HepG2 (cell line): ENCODE measurements around the gene STK25. TPM values are rescaled to one million over a fixed set of nuclear protein-coding genes. Genes with fewer than 3 reads are reported as not detected.
A peak's percentile ranks its signal among the peaks of the same experiment; 100 is the strongest.

ENCODE experiments used
- AGO2 ChIP-seq: fragments of 200-400 bp; formaldehyde crosslinking; optimal IDR thresholded peaks from 2 replicates; pipeline ENCODE3; 2017; ENCODE audit warnings: mild to moderate bottlenecking, low read depth, low read length, moderate library complexity
- ATF1 ChIP-seq: IDR thresholded peaks from 2 replicates; pipeline ENCODE4 v1.6.1; 2016; ENCODE audit warnings: mild to moderate bottlenecking, control low read depth
- CHD4 ChIP-seq: fragments of 200-600 bp; sonication (generic); IDR thresholded peaks from 2 replicates; pipeline ENCODE4 v1.7.0; 2017; ENCODE audit warnings: mild to moderate bottlenecking, low read length, borderline replicate concordance
- DDIT3 ChIP-seq: sonication (generic); formaldehyde crosslinking; IDR thresholded peaks from 2 replicates; pipeline ENCODE4 v1.4.0; 2020; ENCODE audit warnings: mild to moderate bottlenecking, missing genetic modification reagents
- EP300 ChIP-seq, 3 experiments: sonication (generic) in 1 of 3; formaldehyde crosslinking in 1 of 3; IDR thresholded peaks; 2 replicates each; pipeline versions ENCODE4 v1.5.1 to v1.6.1; 2011 to 2020; ENCODE audit warnings: low read depth in 2 of 3, low read length in 2 of 3, borderline replicate concordance in 1 of 3, improper control_type of control experiment in 1 of 3, mild to moderate bottlenecking in 1 of 3, missing genetic modification reagents in 1 of 3, moderate library complexity in 1 of 3
- FOXC1 ChIP-seq: sonication (generic); formaldehyde crosslinking; IDR thresholded peaks from 2 replicates; pipeline ENCODE4 v1.8.0; 2022; ENCODE audit warnings: mild to moderate bottlenecking, missing genetic modification reagents, borderline replicate concordance
- KDM3A ChIP-seq: IDR thresholded peaks from 2 replicates; pipeline ENCODE4 v1.6.1; 2018; ENCODE audit warnings: low read depth, missing compliant biosample characterization
- KIAA2018 ChIP-seq: sonication (generic); formaldehyde crosslinking; IDR thresholded peaks from 2 replicates; pipeline ENCODE4 v1.5.0; 2020; ENCODE audit warnings: mild to moderate bottlenecking, missing genetic modification reagents, borderline replicate concordance
- KLF11 ChIP-seq: IDR thresholded peaks from 2 replicates; pipeline ENCODE4 v1.6.1; 2016; ENCODE audit warnings: missing compliant biosample characterization
- PHF21A ChIP-seq: sonication (generic); formaldehyde crosslinking; IDR thresholded peaks from 2 replicates; pipeline ENCODE4 v1.5.0; 2020; ENCODE audit warnings: mild to moderate bottlenecking, missing genetic modification reagents
- TAF1 ChIP-seq: sonication (generic); formaldehyde crosslinking; IDR thresholded peaks from 2 replicates; pipeline ENCODE4 v1.4.0; 2020; ENCODE audit warnings: missing genetic modification reagents
- ZNF251 ChIP-seq: sonication (generic); formaldehyde crosslinking; IDR thresholded peaks from 2 replicates; pipeline ENCODE4 v1.9.0; 2021; ENCODE audit warnings: mild to moderate bottlenecking, missing genetic modification reagents
- ZNF335 ChIP-seq: sonication (generic); formaldehyde crosslinking; IDR thresholded peaks from 2 replicates; pipeline ENCODE4 v1.4.0; 2020; ENCODE audit warnings: missing genetic modification reagents
- ZNF33B ChIP-seq: sonication (generic); formaldehyde crosslinking; IDR thresholded peaks from 2 replicates; pipeline ENCODE4 v1.5.1; 2020; ENCODE audit warnings: mild to moderate bottlenecking, missing genetic modification reagents
- ZNF510 ChIP-seq: sonication (generic); formaldehyde crosslinking; IDR thresholded peaks from 2 replicates; pipeline ENCODE4 v1.4.0; 2020; ENCODE audit warnings: low read depth, mild to moderate bottlenecking, missing genetic modification reagents
- ZNF556 ChIP-seq: sonication (generic); formaldehyde crosslinking; IDR thresholded peaks from 2 replicates; pipeline ENCODE4 v1.4.0; 2020; ENCODE audit warnings: mild to moderate bottlenecking, missing genetic modification reagents, borderline replicate concordance
- ZNF574 ChIP-seq: sonication (generic); formaldehyde crosslinking; IDR thresholded peaks from 2 replicates; pipeline ENCODE4 v1.4.0; 2020; ENCODE audit warnings: missing genetic modification reagents
- ZNF816 ChIP-seq: sonication (generic); formaldehyde crosslinking; IDR thresholded peaks from 2 replicates; pipeline ENCODE4 v1.8.0; 2022; ENCODE audit warnings: missing genetic modification reagents, mild to moderate bottlenecking, borderline replicate concordance
- polyA plus RNA-seq, 8 experiments: library from polyadenylated mRNA; depleted of rRNA in 3 of 8; stranded (reverse) in 7 of 8; unstranded in 1 of 8; fragments of >200 nt; fragmentation: Illumina TruSeq in 4 of 8; extraction: Trizol in 4 of 8; gene quantifications; 2 replicates each; pipeline versions ENCODE4 v1.2.1 to v1.2.3, GENCODE V29; 2011 to 2016; ENCODE audit warnings: low read depth in 4 of 8, missing spikeins in 1 of 8, mixed read lengths in 1 of 8; ENCODE audit not compliant: insufficient read depth in 1 of 8
- total RNA-seq, 5 experiments: library from RNA; depleted of rRNA; stranded (reverse); fragments of >200 nt; fragmentation: Illumina TruSeq; extraction: Trizol; gene quantifications; 2 replicates each; pipeline ENCODE4 v1.2.3, GENCODE V29; 2016; ENCODE audit warnings: low read depth in 1 of 5

The STK25 gene
- total and polyA plus RNA-seq, 2 of the 13 experiments (the other 11 are each of a cell fraction or from before 2014, with no cell fraction given), result 177 to 481 TPM

- no peak for TF ChIP-seq KIAA2018 (CRISPR knock-in tag)
- no peak for TF ChIP-seq EP300 (IDR thresholded peaks at IDR 0.05; ENCODE audit: low read depth in 2 of 2, low read length in 2 of 2)
- no peak for TF ChIP-seq EP300 (CRISPR knock-in tag; IDR thresholded peaks at IDR 0.05; ENCODE audit: borderline replicate concordance)
- no peak for TF ChIP-seq ZNF335 (CRISPR knock-in tag)
- no peak for TF ChIP-seq DDIT3 (CRISPR knock-in tag)
- peak; percentile 87 for TF ChIP-seq PHF21A (CRISPR knock-in tag)
- TF ChIP-seq TAF1, result no peak
- TF ChIP-seq KLF11, result no peak
- TF ChIP-seq ZNF556 (CRISPR knock-in tag), result no peak; the same call in 1 of the 2 replicates
- no peak for TF ChIP-seq ZNF816 (CRISPR knock-in tag)
- TF ChIP-seq KDM3A (CRISPR knock-in tag), result no peak
- no peak for TF ChIP-seq CHD4
- TF ChIP-seq AGO2, result no peak
- TF ChIP-seq ZNF251 (CRISPR knock-in tag), result no peak
- no peak for TF ChIP-seq ZNF510 (CRISPR knock-in tag)
- no peak for TF ChIP-seq FOXC1 (CRISPR knock-in tag)
- TF ChIP-seq ZNF574, result no peak; the same call in 1 of the 2 replicates
- TF ChIP-seq ATF1, result no peak
- no peak for TF ChIP-seq ZNF33B
Observed at GRCh38 chr2:241479026-241479898, 29.1 kb downstream of the STK25 start (continued).
